Activated effector memory CD4-positive, alpha-beta T cell treated with anti-CD3 and anti-CD28 coated beads, Interleukin-2, amount 50 U/mL, for 16 hours (primary cell): Measurements from ENCODE around the gene MEDAG.
"Not testable (repeated sequence)": the region's sequence is repeated elsewhere in the genome, so short reads cannot be mapped to it uniquely, and the experiment has no call there.

Source experiments
- DNase-seq: peaks from one replicate; pipeline ENCODE4 v3.0.0-alpha.2; 2020

Gene MEDAG

GRCh38 chr13:30910676-30911075 is 4.6 kb downstream of the MEDAG start:
- no peak for DNase-seq

GRCh38 chr13:30915691-30916541 is 9.8 kb downstream of the MEDAG start:
- DNase-seq: no peak

GRCh38 chr13:30916991-30917390 is 10.9 kb downstream of the MEDAG start:
- no peak for DNase-seq

- no peak for DNase-seq
Observed at GRCh38 chr13:30918662-30919405, 12.8 kb downstream of the MEDAG start.

GRCh38 chr13:30920162-30920909 is 14.3 kb downstream of the MEDAG start:
- DNase-seq: no peak

- no peak for DNase-seq
Observed at GRCh38 chr13:30923418-30923817, 17.3 kb downstream of the MEDAG start.

- DNase-seq: no peak
Observed at GRCh38 chr13:30924721-30925120, 18.6 kb downstream of the MEDAG start.

- no peak for DNase-seq
Observed at GRCh38 chr13:30925429-30925828, 19.4 kb downstream of the MEDAG start.

GRCh38 chr13:30926781-30927180 is 20.7 kb downstream of the MEDAG start:
- DNase-seq: no peak

GRCh38 chr13:30927188-30927587 is 21.1 kb downstream of the MEDAG start:
- DNase-seq: not testable (repeated sequence)

GRCh38 chr13:30927595-30927994 is 21.5 kb downstream of the MEDAG start:
- DNase-seq: no peak

- DNase-seq: no peak
Observed at GRCh38 chr13:30928978-30929377, 22.9 kb downstream of the MEDAG start.

GRCh38 chr13:30932481-30933353 is 26.6 kb downstream of the MEDAG start, which contains the start of gene TEX26:
Gene TEX26 (plus strand): TSS chr13:30932656. CDS start chr13:30932716, 60 bp downstream.
- DNase-seq: no peak

- DNase-seq: no peak
Observed at GRCh38 chr13:30933354-30933670, 27.2 kb downstream of the MEDAG start.

GRCh38 chr13:30934381-30934780 is 28.3 kb downstream of the MEDAG start:
- DNase-seq: no peak

GRCh38 chr13:30934803-30935202 is 28.7 kb downstream of the MEDAG start:
- DNase-seq: no peak

GRCh38 chr13:30936971-30937370 is 30.9 kb downstream of the MEDAG start:
- DNase-seq: no peak

- no peak for DNase-seq
Observed at GRCh38 chr13:30943881-30944280, 37.8 kb downstream of the MEDAG start.

GRCh38 chr13:30957258-30957943 is 51.3 kb downstream of the MEDAG start:
- DNase-seq: no peak

GRCh38 chr13:30959678-30960077 is 53.6 kb downstream of the MEDAG start:
- no peak for DNase-seq

GRCh38 chr13:30963791-30964190 is 57.7 kb downstream of the MEDAG start:
- DNase-seq: no peak

- no peak for DNase-seq
Observed at GRCh38 chr13:30965380-30965779, 59.3 kb downstream of the MEDAG start.
